22Rv1 (cell line): ENCODE results near the gene FAM107B.

Source experiments
- H3K27ac ChIP-seq: fragments of 450-650 bp; 2 replicates; pipeline ENCODE4 v1.5.1; 2017
- ZFX ChIP-seq: fragments of 450-650 bp; IDR thresholded peaks from 2 replicates; pipeline ENCODE4 v1.6.1; 2017; ENCODE audit warnings: antibody characterized with exemption, borderline replicate concordance
- TF ChIP-seq, protein P1 (sequence below): fragments of 450-650 bp; IDR thresholded peaks from 2 replicates; pipeline ENCODE4 v1.5.1; 2017; ENCODE audit warnings: mild to moderate bottlenecking

Gene FAM107B

DNA sequence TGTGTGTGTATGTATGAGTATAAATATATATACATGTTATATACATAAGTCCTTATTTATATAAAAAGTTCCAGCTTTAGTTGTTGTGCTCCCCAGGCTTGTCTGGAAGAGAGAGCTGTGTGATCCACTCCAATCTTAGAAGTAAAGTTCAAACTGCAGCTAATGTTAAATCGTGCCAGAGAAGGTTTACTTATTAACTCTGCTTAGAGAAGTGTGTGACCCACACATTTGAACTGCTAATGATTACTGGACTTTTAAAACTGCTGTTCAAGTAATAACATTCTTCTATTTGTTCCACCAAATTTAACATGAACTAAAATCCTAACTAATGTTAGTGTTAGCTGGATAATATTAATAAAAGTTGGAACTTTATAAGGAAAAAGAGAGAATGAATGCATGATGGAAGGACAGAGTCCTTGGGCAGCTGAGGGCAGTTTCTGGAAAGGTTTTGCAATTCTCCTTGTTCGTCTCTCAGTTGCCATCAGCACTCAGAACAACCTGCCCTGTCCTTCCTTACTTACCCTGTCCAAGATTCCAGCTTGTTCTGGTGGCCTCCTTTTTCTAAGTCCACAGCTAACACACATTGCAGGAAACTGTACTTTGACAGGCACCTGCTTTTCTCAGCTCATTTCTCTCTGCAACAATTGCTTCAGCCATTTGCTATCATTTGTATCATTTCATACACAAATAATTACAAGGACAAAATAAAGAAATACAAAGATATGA, 162.6 kb downstream of the FAM107B start:
- TF ChIP-seq, protein P1, sequence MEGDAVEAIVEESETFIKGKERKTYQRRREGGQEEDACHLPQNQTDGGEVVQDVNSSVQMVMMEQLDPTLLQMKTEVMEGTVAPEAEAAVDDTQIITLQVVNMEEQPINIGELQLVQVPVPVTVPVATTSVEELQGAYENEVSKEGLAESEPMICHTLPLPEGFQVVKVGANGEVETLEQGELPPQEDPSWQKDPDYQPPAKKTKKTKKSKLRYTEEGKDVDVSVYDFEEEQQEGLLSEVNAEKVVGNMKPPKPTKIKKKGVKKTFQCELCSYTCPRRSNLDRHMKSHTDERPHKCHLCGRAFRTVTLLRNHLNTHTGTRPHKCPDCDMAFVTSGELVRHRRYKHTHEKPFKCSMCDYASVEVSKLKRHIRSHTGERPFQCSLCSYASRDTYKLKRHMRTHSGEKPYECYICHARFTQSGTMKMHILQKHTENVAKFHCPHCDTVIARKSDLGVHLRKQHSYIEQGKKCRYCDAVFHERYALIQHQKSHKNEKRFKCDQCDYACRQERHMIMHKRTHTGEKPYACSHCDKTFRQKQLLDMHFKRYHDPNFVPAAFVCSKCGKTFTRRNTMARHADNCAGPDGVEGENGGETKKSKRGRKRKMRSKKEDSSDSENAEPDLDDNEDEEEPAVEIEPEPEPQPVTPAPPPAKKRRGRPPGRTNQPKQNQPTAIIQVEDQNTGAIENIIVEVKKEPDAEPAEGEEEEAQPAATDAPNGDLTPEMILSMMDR = no peak
- TF ChIP-seq ZFX = no peak
- H3K27ac ChIP-seq = peak overlapping the region; percentile 56

DNA sequence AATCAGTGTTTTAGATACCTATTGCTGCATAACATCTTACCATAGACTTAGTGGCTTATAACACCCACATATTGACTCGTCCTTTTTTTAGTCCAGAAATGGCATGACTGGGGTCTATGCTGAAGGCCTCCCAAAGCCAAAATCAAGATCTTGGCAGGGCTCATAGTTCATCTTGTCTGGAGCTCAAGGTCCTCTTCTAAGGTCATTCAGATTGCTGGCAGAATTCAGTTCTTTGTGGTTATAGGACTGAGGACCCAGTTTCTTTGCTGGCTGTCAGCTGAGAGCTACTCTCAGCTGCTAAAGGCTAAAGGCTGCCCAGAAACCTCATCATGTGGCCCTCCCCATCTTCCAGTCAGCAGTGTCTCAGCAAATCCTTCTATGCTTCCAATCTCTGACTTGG, 165.5 kb downstream of the FAM107B start:
- TF ChIP-seq ZFX = no peak
- TF ChIP-seq, protein P1 = no peak
- H3K27ac ChIP-seq = no peak overlapping the region

DNA sequence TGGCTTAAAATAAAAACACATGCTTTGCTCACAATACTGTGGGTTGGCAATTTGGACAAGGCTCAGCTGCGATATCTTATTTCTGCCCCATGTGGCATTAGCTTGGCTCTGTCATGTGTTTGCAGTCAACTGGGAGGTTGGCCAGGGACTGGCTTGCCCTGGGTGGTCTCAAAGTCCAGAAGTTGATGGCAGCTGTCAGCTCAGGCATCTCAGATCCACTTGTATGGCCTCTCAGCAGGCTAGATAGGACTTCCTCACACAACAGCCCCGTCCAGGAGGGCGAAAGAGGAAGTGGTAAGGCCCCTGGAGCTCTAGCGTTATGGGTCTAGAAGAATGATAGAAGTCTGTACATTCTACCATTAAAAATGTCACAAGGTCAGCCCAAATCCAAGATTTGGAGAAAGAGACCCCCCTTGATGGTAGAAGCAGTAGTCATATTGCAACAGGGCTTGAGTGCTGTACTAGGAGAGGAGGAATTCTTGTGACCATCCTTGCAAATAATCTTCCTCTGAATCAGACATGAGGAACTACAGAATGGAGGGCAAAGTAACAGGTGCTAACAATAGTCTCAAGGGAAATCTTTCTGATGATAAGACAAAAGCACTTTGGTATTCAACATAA, 166.2 kb downstream of the FAM107B start:
- H3K27ac ChIP-seq = no peak overlapping the region
- TF ChIP-seq ZFX = no peak
- TF ChIP-seq, protein P1 = no peak

DNA sequence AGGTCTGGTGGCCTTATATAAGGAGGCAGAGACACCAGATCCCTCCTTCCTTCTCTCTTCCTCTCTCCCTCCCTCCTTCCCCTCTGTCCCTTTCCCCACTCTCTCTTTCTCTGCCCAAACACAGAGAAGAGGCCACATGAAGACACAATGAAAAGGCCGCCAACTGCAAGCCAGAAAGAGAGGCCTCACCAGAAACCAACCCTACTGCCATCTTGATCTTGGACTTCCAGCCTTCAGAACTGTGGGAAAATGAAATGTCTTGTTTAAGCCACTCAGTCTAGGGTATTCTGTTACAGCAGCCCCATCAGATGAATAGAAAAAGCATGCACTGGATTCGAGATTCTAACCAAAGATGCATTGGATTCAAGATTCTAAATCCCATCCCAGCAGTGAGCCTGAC, 168.1 kb downstream of the FAM107B start:
- H3K27ac ChIP-seq = no peak overlapping the region
- TF ChIP-seq ZFX = no peak
- TF ChIP-seq, protein P1 = no peak

DNA sequence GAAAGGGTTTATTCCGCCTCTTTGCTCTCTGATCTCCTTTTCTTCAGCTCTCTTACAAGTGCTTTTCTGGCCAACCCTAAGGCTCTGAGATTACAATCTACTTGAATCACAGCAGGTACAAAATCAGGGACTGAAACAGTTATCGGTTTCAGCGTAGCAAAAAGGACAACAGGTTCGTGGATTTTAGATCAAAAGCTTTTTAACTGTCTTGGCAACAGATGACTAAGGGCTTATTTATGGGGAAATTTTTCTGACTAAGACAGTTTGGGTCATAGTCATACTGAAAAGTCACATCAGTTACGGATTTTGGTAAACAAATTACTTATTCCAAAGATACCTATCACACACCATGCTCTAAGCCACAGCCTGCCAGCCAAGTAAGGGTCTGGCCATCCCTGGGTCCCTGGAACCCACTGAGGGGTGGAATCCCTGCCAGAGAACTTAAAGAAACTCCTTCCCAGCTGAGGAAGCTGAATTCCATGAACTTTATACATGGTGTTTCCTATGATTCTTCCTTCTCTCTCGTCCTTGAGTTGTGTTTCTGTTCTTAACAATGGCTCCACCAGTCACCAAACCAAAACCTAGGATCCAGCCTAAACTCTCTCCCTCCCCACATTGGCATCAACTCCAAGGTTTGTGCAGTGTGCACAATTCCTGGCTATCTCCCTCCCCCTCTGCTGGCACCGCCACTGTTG, 169.3 kb downstream of the FAM107B start:
- no peak for TF ChIP-seq ZFX
- TF ChIP-seq, protein P1 = no peak

DNA sequence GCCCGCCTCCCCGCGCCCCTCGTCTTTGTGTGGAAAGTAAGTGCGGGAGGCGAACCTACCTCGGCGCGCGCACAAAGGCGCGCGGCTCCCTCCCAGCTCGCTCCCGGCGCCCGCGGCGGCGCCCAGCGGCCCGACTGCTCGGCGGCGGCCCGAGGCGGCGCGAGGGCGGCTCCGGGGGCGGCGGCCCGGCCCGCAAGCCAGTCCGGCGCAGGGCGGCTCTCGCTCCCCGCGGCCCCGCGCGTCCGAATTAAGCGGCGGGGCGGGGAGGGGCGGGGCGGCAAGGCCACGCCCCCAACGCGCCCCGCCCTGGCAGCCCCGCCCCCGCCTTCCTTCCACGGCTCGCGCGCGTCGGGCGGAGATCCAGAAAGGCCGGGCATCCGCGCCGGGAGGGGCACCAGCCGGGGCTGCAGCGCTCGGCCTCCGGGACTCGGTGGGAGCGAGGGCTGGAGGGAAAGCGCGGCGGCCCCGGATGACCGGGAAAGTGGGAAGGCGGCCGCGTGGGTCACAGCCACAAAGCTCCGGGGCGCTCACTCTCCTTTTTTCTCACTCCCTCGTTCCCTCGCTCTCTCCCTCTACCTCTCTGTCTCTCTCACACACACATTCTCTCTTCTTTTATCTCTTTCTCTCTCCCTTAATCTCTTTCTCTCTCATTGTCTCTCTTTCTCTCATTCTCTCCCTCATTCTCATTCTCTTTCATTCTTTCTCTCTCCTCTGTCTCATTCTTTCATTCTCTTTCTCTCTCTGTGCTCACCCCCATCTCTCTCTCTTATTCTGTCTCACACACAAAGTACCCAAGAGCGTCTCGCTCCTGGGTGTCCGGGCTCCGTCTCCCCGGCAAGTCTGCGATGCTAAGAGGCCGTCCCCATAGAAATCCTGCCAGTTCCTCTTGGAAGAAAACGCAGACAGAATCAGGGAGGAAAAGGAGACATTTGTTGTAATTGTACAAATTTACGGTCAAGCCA, 170.2 kb downstream of the FAM107B start:
- no peak for TF ChIP-seq ZFX
- TF ChIP-seq, protein P1 = no peak
- peak overlapping the region; percentile 41 for H3K27ac ChIP-seq

More for the DNA sequence above, 169.3 kb downstream of the FAM107B start:
- H3K27ac ChIP-seq = peak overlapping the region; percentile 41
